Hepatocyte (in vitro differentiated cells): ENCODE data around the gene RBM4B. TPM values are rescaled to one million over a fixed set of nuclear protein-coding genes. Genes with fewer than 3 reads are reported as not detected.

Experiments
- DNase-seq: peaks from one replicate; pipeline ENCODE4 v3.0.0-alpha.2; 2016; ENCODE audit warnings: low spot score
- H2AFZ ChIP-seq: fragments of 200-600 bp; sonication (generic); 2 replicates; pipeline ENCODE4 v1.6.0; 2016; ENCODE audit warnings: antibody characterized with exemption, mild to moderate bottlenecking
- H3K27ac ChIP-seq: fragments of 200-600 bp; sonication (generic); 2 replicates; pipeline ENCODE4 v1.5.1; 2016; ENCODE audit warnings: mild to moderate bottlenecking
- H3K27me3 ChIP-seq: fragments of 200-600 bp; sonication (generic); 2 replicates; pipeline ENCODE4 v1.6.1; 2016
- H3K36me3 ChIP-seq: fragments of 200-600 bp; sonication (generic); replicated peaks from 2 replicates; pipeline ENCODE4 v1.5.1; 2016; ENCODE audit warnings: low read depth; ENCODE audit not compliant: insufficient read depth
- H3K4me1 ChIP-seq: fragments of 200-600 bp; sonication (generic); 2 replicates; pipeline ENCODE4 v1.5.1; 2016; ENCODE audit warnings: mild to moderate bottlenecking, moderate library complexity; ENCODE audit not compliant: insufficient read depth
- H3K4me2 ChIP-seq: fragments of 200-600 bp; sonication (generic); 2 replicates; pipeline ENCODE4 v1.6.0; 2016
- H3K4me3 ChIP-seq: fragments of 200-600 bp; sonication (generic); 2 replicates; pipeline ENCODE4 v1.5.1; 2016; ENCODE audit warnings: mild to moderate bottlenecking
- H3K79me2 ChIP-seq: fragments of 200-600 bp; sonication (generic); 2 replicates; pipeline ENCODE4 v1.6.0; 2017; ENCODE audit warnings: mild to moderate bottlenecking
- H3K9me2 ChIP-seq: fragments of 200-600 bp; sonication (generic); replicated peaks from 2 replicates; pipeline ENCODE4 v1.6.0; 2017; ENCODE audit warnings: mild to moderate bottlenecking; ENCODE audit not compliant: insufficient read depth
- H3K9me3 ChIP-seq: fragments of 200-600 bp; sonication (generic); 2 replicates; pipeline ENCODE4 v1.5.1; 2016; ENCODE audit warnings: low read depth, mild to moderate bottlenecking
- H4K20me1 ChIP-seq: fragments of 200-600 bp; sonication (generic); 2 replicates; pipeline ENCODE4 v1.6.0; 2016; ENCODE audit warnings: mild to moderate bottlenecking; ENCODE audit not compliant: insufficient read depth, poor library complexity, severe bottlenecking
- CTCF ChIP-seq: fragments of 200-600 bp; sonication (generic); IDR thresholded peaks from 2 replicates; pipeline ENCODE4 v1.5.1; 2016; ENCODE audit warnings: antibody characterized with exemption, mild to moderate bottlenecking; ENCODE audit not compliant: poor library complexity
- EZH2 ChIP-seq: fragments of 200-600 bp; sonication (generic); IDR thresholded peaks from 2 replicates; pipeline ENCODE4 v1.6.1; 2016; ENCODE audit warnings: antibody characterized with exemption, mild to moderate bottlenecking, borderline replicate concordance
- EZH2phosphoT487 ChIP-seq: fragments of 200-600 bp; sonication (generic); IDR thresholded peaks from one replicate; pipeline ENCODE4 v1.6.1; 2018; ENCODE audit warnings: antibody characterized with exemption, mild to moderate bottlenecking, low read depth, moderate library complexity; ENCODE audit not compliant: unreplicated experiment, severe bottlenecking
- WGBS: methylation state at CpG from one replicate; pipeline ENCODE4 v1.1.6; 2016; ENCODE audit warnings: low lambda C conversion rate; ENCODE audit errors: missing lambda C conversion rate; 5-methylcytosine and 5-hydroxymethylcytosine counted together
- polyA plus RNA-seq: library from polyadenylated mRNA; unstranded; fragments of >200 nt; fragmentation: Nextera tagmentation; extraction: Ambion mirVana; gene quantifications from 2 replicates; pipeline ENCODE4 v1.2.1, GENCODE V29; 2016
- total RNA-seq: library from RNA; depleted of rRNA; stranded (reverse); fragments of >200 nt; gene quantifications from 2 replicates; pipeline ENCODE4 v1.2.3, GENCODE V29; 2014

RBM4B gene
- total and polyA plus RNA-seq, 2 experiments from 2014 or later: 25.7 to 33.4 TPM

GRCh38 chr11:66685276-66686099 is 7.8 kb upstream of the RBM4B start:
- no peak overlapping the region for H3K4me3 ChIP-seq
- H3K27me3 ChIP-seq: no peaks in the 10 kb centered on the region
- H4K20me1 ChIP-seq: no peaks in the 10 kb centered on the region
- no peaks in the 10 kb centered on the region for H3K36me3 ChIP-seq
- H3K4me2 ChIP-seq: no peak overlapping the region
- peak overlapping the region; percentile 51 for H3K27ac ChIP-seq
- no peaks in the 10 kb centered on the region for H3K9me3 ChIP-seq
- H3K9me2 ChIP-seq: no peaks in the 10 kb centered on the region
- H3K79me2 ChIP-seq: no peaks in the 10 kb centered on the region
- H2AFZ ChIP-seq: no peak overlapping the region
- no peaks in the 10 kb centered on the region for H3K4me1 ChIP-seq
- TF ChIP-seq EZH2 (no peak), EZH2phosphoT487 (no peak), CTCF (no peak)
- DNase-seq: no peak
- WGBS: 87% methylated on average over 27 of the region's 27 CpGs

- no peak for DNase-seq
- Histone ChIP-seq H3K9me2 (no peaks in the 10 kb centered on the region), H3K4me1 (no peaks in the 10 kb centered on the region), H3K4me3 (no peak overlapping the region), H3K36me3 (no peaks in the 10 kb centered on the region), H2AFZ (no peak overlapping the region), H3K27ac (no peak overlapping the region), H3K27me3 (no peaks in the 10 kb centered on the region), H4K20me1 (no peaks in the 10 kb centered on the region), H3K4me2 (no peak overlapping the region), H3K79me2 (no peaks in the 10 kb centered on the region), H3K9me3 (no peaks in the 10 kb centered on the region)
- WGBS: 94% methylated on average over 2 of the region's 2 CpGs
- TF ChIP-seq CTCF (no peak), EZH2 (no peak), EZH2phosphoT487 (no peak)
Measured at GRCh38 chr11:66684635-66685034, 6.9 kb upstream of the RBM4B start.

GRCh38 chr11:66683877-66684276 is 6.2 kb upstream of the RBM4B start:
- no peak for TF ChIP-seq EZH2phosphoT487
- no peak for TF ChIP-seq CTCF
- no peak for TF ChIP-seq EZH2
- no peaks in the 10 kb centered on the region for H3K27me3 ChIP-seq
- 94% methylated on average over 8 of the region's 8 CpGs for whole genome bisulfite sequencing

More at GRCh38 chr11:66683877-66684276, 6.2 kb upstream of the RBM4B start:
- H3K4me3 ChIP-seq: no peak overlapping the region
- H3K9me2 ChIP-seq: no peaks in the 10 kb centered on the region
- no peak overlapping the region for H3K4me2 ChIP-seq
- no peak for DNase-seq
- H4K20me1 ChIP-seq: no peaks in the 10 kb centered on the region
- H3K27ac ChIP-seq: no peak overlapping the region
- no peaks in the 10 kb centered on the region for H3K79me2 ChIP-seq
- no peaks in the 10 kb centered on the region for H3K9me3 ChIP-seq
- no peaks in the 10 kb centered on the region for H3K36me3 ChIP-seq
- H2AFZ ChIP-seq: no peak overlapping the region
- peaks cover 1% of the 10 kb centered on the region for H3K4me1 ChIP-seq
